Measurements from ENCODE around the gene PUDP. TPM values are rescaled to one million over a fixed set of nuclear protein-coding genes. Genes with fewer than 3 reads are reported as not detected.

Gene PUDP
- total RNA-seq, 1 experiment from 2014 or later = 8.2 TPM

- DNase-seq (ENCODE audit: low read depth in 1 of 2, low spot score in 2 of 2) = peak; percentile 9 to 28
- no peaks in the 10 kb centered on the region for H3K27me3 ChIP-seq (replicated peaks)
- H3K36me3 ChIP-seq = no peaks in the 10 kb centered on the region
- H3K4me3 ChIP-seq = no peak overlapping the region
- 0 out of 2 replicates have a peak, but pooled peaks cover 7% of the 10 kb centered on the region for H3K4me1 ChIP-seq (replicated peaks)
- H3K9me3 ChIP-seq (replicated peaks) = no peaks in the 10 kb centered on the region
- no peak overlapping the region for H3K27ac ChIP-seq
These were observed 11.4 kb upstream of the PUDP start for GRCh38 chrX:7159149-7159861.

GRCh38 chrX:7158468-7158990 is 10.6 kb upstream of the PUDP start:
- Histone ChIP-seq H3K4me1 (replicated peaks) (0 out of 2 replicates have a peak, but pooled peaks cover 7% of the 10 kb centered on the region), H3K27me3 (replicated peaks) (no peaks in the 10 kb centered on the region), H3K4me3 (no peak overlapping the region), H3K27ac (no peak overlapping the region), H3K9me3 (replicated peaks) (no peaks in the 10 kb centered on the region), H3K36me3 (no peaks in the 10 kb centered on the region)
- DNase-seq (ENCODE audit: low read depth in 1 of 2, low spot score in 2 of 2) = peak in 1 of 2 experiments; percentile 1

GRCh38 chrX:7156879-7157278 is 8.9 kb upstream of the PUDP start:
- Histone ChIP-seq H3K9me3 (replicated peaks) (no peaks in the 10 kb centered on the region), H3K36me3 (no peaks in the 10 kb centered on the region), H3K27ac (no peak overlapping the region), H3K4me1 (replicated peaks) (0 out of 2 replicates have a peak, but pooled peaks cover 7% of the 10 kb centered on the region), H3K4me3 (no peak overlapping the region), H3K27me3 (replicated peaks) (no peaks in the 10 kb centered on the region)
- no peak for DNase-seq (ENCODE audit: low read depth in 1 of 2, low spot score in 2 of 2)

- H3K4me3 ChIP-seq = no peak overlapping the region
- H3K27ac ChIP-seq = no peak overlapping the region
- no peaks in the 10 kb centered on the region for H3K27me3 ChIP-seq (replicated peaks)
- H3K36me3 ChIP-seq = no peaks in the 10 kb centered on the region
- H3K4me1 ChIP-seq (replicated peaks) = 0 out of 2 replicates have a peak, but pooled peaks cover 7% of the 10 kb centered on the region
- no peaks in the 10 kb centered on the region for H3K9me3 ChIP-seq (replicated peaks)
- DNase-seq (ENCODE audit: low read depth in 1 of 2, low spot score in 2 of 2) = no peak
These were observed 7.2 kb upstream of the PUDP start for GRCh38 chrX:7155163-7155562.

- Histone ChIP-seq H3K36me3 (no peaks in the 10 kb centered on the region), H3K9me3 (replicated peaks) (no peaks in the 10 kb centered on the region), H3K27me3 (replicated peaks) (no peaks in the 10 kb centered on the region), H3K4me3 (no peak overlapping the region), H3K4me1 (replicated peaks) (0 out of 2 replicates have a peak, but pooled peaks cover 4% of the 10 kb centered on the region), H3K27ac (no peak overlapping the region)
- no peak for DNase-seq (ENCODE audit: low read depth in 1 of 2, low spot score in 2 of 2)
These were observed 6.2 kb upstream of the PUDP start for GRCh38 chrX:7154041-7154597.

- H3K4me1 ChIP-seq (replicated peaks) = no peaks in the 10 kb centered on the region
- H3K27ac ChIP-seq = no peak overlapping the region
- H3K36me3 ChIP-seq = no peaks in the 10 kb centered on the region
- DNase-seq (ENCODE audit: low read depth in 1 of 2, low spot score in 2 of 2) = no peak
- no peaks in the 10 kb centered on the region for H3K27me3 ChIP-seq (replicated peaks)
- no peak overlapping the region for H3K4me3 ChIP-seq
- no peaks in the 10 kb centered on the region for H3K9me3 ChIP-seq (replicated peaks)
These were observed 5.3 kb upstream of the PUDP start for GRCh38 chrX:7153231-7153630.

GRCh38 chrX:7149411-7149810 is 1.5 kb upstream of the PUDP start:
- no peak for DNase-seq (ENCODE audit: low read depth in 1 of 2, low spot score in 2 of 2)
- H3K4me3 ChIP-seq = no peak overlapping the region
- 0 out of 2 replicates have a peak, but pooled peaks cover 4% of the 10 kb centered on the region for H3K4me1 ChIP-seq (replicated peaks)
- 0 out of 2 replicates have a peak, but pooled peaks cover 2% of the 10 kb centered on the region for H3K36me3 ChIP-seq
- no peaks in the 10 kb centered on the region for H3K9me3 ChIP-seq (replicated peaks)
- H3K27ac ChIP-seq = no peak overlapping the region
- H3K27me3 ChIP-seq (replicated peaks) = no peaks in the 10 kb centered on the region

GRCh38 chrX:7147413-7147977 is 458 bp downstream of the PUDP start, which contains the start of gene STS:
STS (plus strand) TSS chrX:7147712; CDS start chrX:7253200, 105,488 bp downstream.
- Histone ChIP-seq H3K27me3 (replicated peaks) (no peaks in the 10 kb centered on the region), H3K4me1 (replicated peaks) (0 out of 2 replicates have a peak, but pooled peaks cover 4% of the 10 kb centered on the region), H3K27ac (peak within 1 kb of the TSS; percentile 94), H3K4me3 (peak within 1 kb of the TSS; percentile 78), H3K36me3 (0 out of 2 replicates have a peak, but pooled peaks cover 2% of the 10 kb centered on the region), H3K9me3 (replicated peaks) (no peaks in the 10 kb centered on the region)
- DNase-seq (ENCODE audit: low read depth in 1 of 2, low spot score in 2 of 2) = peak; percentile 26 to 40

DNA sequence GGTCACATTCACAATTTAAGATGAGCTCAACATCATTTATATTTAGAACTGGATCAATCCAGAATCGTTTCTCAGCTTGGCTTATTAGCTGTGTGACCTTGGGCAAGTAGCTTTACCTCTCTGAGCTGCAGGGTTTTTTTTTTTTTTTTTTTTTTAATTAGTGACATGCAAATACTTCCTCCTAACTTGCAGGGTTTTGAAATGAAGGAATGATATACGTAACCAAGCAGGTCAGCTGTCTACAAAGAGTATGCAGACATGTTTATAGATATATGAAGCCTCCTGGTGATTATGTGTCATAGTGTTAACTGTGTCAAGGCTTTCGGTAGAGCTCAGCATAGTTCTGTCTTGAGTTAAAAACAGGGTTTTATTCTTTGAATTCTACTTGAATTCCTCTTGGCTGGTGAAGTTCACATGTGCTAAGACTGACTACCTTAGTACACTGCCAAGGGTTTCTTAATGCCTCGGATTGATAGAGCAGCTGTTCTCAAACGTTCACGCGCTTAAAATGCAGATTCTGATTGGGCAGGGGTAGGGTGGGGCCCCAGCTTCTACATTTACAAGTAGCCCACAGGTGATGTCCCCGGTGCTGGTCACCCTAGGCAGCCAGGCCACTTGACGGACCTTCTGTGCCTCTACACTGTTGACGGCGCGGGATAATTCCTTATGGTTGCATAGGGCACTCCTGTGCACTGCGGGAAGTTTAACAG is 1.1 kb downstream of the PUDP start:
- 0 out of 2 replicates have a peak, but pooled peaks cover 2% of the 10 kb centered on the region for H3K36me3 ChIP-seq
- 0 out of 2 replicates have a peak, but pooled peaks cover 4% of the 10 kb centered on the region for H3K4me1 ChIP-seq (replicated peaks)
- H3K9me3 ChIP-seq (replicated peaks) = no peaks in the 10 kb centered on the region
- no peak overlapping the region for H3K27ac ChIP-seq
- H3K4me3 ChIP-seq = peak overlapping the region; percentile 78
- no peak for DNase-seq (ENCODE audit: low read depth in 1 of 2, low spot score in 2 of 2)
- H3K27me3 ChIP-seq (replicated peaks) = no peaks in the 10 kb centered on the region

DNA sequence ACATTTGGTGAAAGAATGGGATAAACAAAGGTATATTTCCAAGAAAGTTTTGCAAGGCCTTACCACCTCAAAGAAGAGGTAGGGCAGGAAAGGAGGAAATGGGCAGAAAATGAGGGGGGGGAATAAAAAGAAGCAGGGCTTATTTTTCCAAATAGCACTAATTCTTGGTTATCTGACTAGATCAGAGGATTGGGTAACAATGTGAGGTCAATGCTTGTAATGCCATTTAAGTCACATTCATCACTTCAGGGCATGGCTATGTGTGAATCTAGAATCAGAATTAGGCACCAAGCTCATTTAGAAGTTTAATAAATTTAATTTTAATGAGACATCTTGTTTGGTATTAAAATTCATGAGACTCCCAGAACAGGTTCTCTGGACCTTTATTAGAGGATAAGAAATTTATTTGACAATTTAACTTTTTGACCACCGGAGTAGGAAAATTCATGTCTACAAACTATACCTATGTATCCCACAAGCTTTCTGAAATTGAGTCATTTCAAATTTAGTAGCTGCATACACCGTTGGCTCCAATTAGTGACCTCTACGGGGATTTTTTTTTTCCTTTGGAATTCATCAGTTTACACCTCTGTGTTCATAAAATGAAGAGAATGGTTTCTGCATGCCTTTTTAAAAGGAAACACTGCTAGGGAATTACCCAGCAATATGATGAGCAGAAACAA is 1.8 kb downstream of the PUDP start:
- Histone ChIP-seq H3K27me3 (replicated peaks) (no peaks in the 10 kb centered on the region), H3K36me3 (0 out of 2 replicates have a peak, but pooled peaks cover 2% of the 10 kb centered on the region), H3K9me3 (replicated peaks) (no peaks in the 10 kb centered on the region), H3K4me3 (no peak overlapping the region), H3K4me1 (replicated peaks) (0 out of 2 replicates have a peak, but pooled peaks cover 4% of the 10 kb centered on the region), H3K27ac (no peak overlapping the region)
- no peak for DNase-seq (ENCODE audit: low read depth in 1 of 2, low spot score in 2 of 2)

DNA sequence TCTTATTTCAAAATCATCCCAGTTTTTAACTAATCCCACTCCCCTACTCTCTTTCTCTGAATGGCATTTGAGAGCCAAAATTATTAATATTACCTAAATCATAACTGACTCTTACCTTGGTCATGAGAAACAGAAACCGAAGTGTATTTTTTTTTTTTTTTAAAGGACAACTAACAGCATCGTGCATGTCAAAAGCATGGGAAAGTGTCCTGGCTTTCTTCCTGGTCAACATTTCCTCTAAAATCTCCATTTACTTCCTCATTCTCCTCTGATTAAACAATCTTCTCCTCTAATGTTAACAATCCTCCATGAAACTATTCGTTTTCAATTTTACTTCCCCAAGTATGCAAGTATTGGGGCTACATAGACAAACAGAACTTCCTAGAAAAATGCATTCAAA is 2.5 kb downstream of the PUDP start:
- Histone ChIP-seq H3K9me3 (replicated peaks) (no peaks in the 10 kb centered on the region), H3K27me3 (replicated peaks) (no peaks in the 10 kb centered on the region), H3K4me3 (no peak overlapping the region), H3K27ac (no peak overlapping the region), H3K4me1 (replicated peaks) (0 out of 2 replicates have a peak, but pooled peaks cover 4% of the 10 kb centered on the region), H3K36me3 (0 out of 2 replicates have a peak, but pooled peaks cover 2% of the 10 kb centered on the region)
- DNase-seq (ENCODE audit: low read depth in 1 of 2, low spot score in 2 of 2) = no peak

- Histone ChIP-seq H3K4me1 (replicated peaks) (peaks cover 10% of the 10 kb centered on the region), H3K4me3 (no peak overlapping the region)
These were observed 3.9 kb downstream of the PUDP start for GRCh38 chrX:7143941-7144525.

More at GRCh38 chrX:7143941-7144525, 3.9 kb downstream of the PUDP start:
- Histone ChIP-seq H3K36me3 (0 out of 2 replicates have a peak, but pooled peaks cover 2% of the 10 kb centered on the region), H3K27ac (no peak overlapping the region), H3K9me3 (replicated peaks) (no peaks in the 10 kb centered on the region), H3K27me3 (replicated peaks) (no peaks in the 10 kb centered on the region)
- no peak for DNase-seq (ENCODE audit: low read depth in 1 of 2, low spot score in 2 of 2)

Data from SJSA1 (cell line).